HG03280 (cell line): Measurements from ENCODE around the gene EZR.

Experiments used
- ATAC-seq: cut with Tn5 transposase; IDR thresholded peaks from one replicate; pipeline ENCODE4 v1.9.1; 2021; ENCODE audit warnings: mild to moderate bottlenecking, moderate library complexity; ENCODE audit not compliant: unreplicated experiment

Gene EZR

GRCh38 chr6:158819977-158820622 lies 932 bp upstream of the EZR start:
- ATAC-seq, result no peak

GRCh38 chr6:158818581-158819212 lies 471 bp downstream of the EZR start:
- ATAC-seq, result peak; percentile 29

- ATAC-seq, result peak; percentile 39
These were observed 1.2 kb downstream of the EZR start for GRCh38 chr6:158817728-158818580.

GRCh38 chr6:158816803-158817727 lies 2.1 kb downstream of the EZR start:
- ATAC-seq, result no peak

GRCh38 chr6:158816329-158816728 lies 2.8 kb downstream of the EZR start:
- ATAC-seq, result no peak

- no peak for ATAC-seq
These were observed 3.3 kb downstream of the EZR start for GRCh38 chr6:158815907-158816306.

- no peak for ATAC-seq
These were observed 3.8 kb downstream of the EZR start for GRCh38 chr6:158815379-158815724.

GRCh38 chr6:158813032-158813431 lies 6.1 kb downstream of the EZR start:
- no peak for ATAC-seq

- no peak for ATAC-seq
These were observed 6.6 kb downstream of the EZR start for GRCh38 chr6:158812611-158813010.

GRCh38 chr6:158810155-158811095 lies 8.7 kb downstream of the EZR start:
- no peak for ATAC-seq

- ATAC-seq, result peak; percentile 61
These were observed 10.1 kb downstream of the EZR start for GRCh38 chr6:158808941-158809678.

- ATAC-seq, result peak; percentile 17
These were observed 10.7 kb downstream of the EZR start for GRCh38 chr6:158808442-158808833.

GRCh38 chr6:158807515-158808441 lies 11.4 kb downstream of the EZR start:
- ATAC-seq, result no peak

GRCh38 chr6:158805698-158806377 lies 13.3 kb downstream of the EZR start:
- no peak for ATAC-seq

GRCh38 chr6:158804207-158804606 lies 15.0 kb downstream of the EZR start:
- no peak for ATAC-seq

- ATAC-seq, result peak; percentile 47
These were observed 15.4 kb downstream of the EZR start for GRCh38 chr6:158803733-158804143.

GRCh38 chr6:158801655-158802294 lies 17.4 kb downstream of the EZR start:
- no peak for ATAC-seq
